T-helper 1 cell treated with Interleukin-12 subunit alpha and Interleukin-12 subunit beta and Interleukin-4 antibody, amounts not matched to agents 30 μg/mL and 1 μg/mL, for 36 hours (primary cell): Measurements from ENCODE around the gene TTLL10.

Experiments used
- H3K27ac Mint-ChIP-seq: one replicate; pipeline ENCODE4 v1.8.0; 2021; ENCODE audit warnings: mild to moderate bottlenecking, mixed read lengths
- H3K27me3 Mint-ChIP-seq: one replicate; pipeline ENCODE4 v1.8.0; 2021; ENCODE audit warnings: low read depth, mixed read lengths
- H3K36me3 Mint-ChIP-seq: one replicate; pipeline ENCODE4 v1.8.0; 2021; ENCODE audit warnings: low read depth, mixed read lengths
- H3K4me1 Mint-ChIP-seq: one replicate; pipeline ENCODE4 v1.8.0; 2021; ENCODE audit warnings: low read depth, mixed read lengths
- H3K4me3 Mint-ChIP-seq: one replicate; pipeline ENCODE4 v1.8.0; 2021; ENCODE audit warnings: mild to moderate bottlenecking, moderate library complexity, mixed read lengths
- H3K9me3 Mint-ChIP-seq: one replicate; pipeline ENCODE4 v1.8.0; 2021; ENCODE audit warnings: mixed read lengths

TTLL10 gene

GRCh38 chr1:1196431-1197187 is 22.9 kb downstream of the TTLL10 start:
- peak overlapping the region; percentile 24 for H3K27ac Mint-ChIP-seq
- H3K4me3 Mint-ChIP-seq = no peak overlapping the region
- H3K36me3 Mint-ChIP-seq = peaks cover 22% of the 10 kb centered on the region

DNA sequence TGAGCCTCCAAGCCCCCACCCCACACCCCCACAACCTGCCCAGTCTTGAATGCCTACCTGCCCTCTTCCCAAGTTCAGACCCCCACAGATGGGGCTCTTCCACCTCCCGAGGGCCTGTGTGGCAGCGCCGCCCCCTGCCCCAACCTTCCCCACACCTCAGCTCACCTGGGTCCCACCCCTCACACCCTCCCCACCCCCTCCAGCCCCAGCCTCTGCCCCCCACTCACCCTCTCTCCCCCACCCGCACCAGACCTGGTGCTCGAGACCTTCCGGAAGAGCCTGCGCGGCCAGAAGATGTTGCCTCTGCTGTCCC is 23.5 kb downstream of the TTLL10 start:
- Mint-ChIP-seq H3K27me3 (peaks cover 8% of the 10 kb centered on the region), H3K4me3 (no peak overlapping the region), H3K9me3 (peaks cover 17% of the 10 kb centered on the region), H3K4me1 (peaks cover 6% of the 10 kb centered on the region), H3K36me3 (peaks cover 18% of the 10 kb centered on the region), H3K27ac (no peak overlapping the region)

More at GRCh38 chr1:1196431-1197187, 22.9 kb downstream of the TTLL10 start:
- Mint-ChIP-seq H3K9me3 (peaks cover 23% of the 10 kb centered on the region), H3K27me3 (peaks cover 13% of the 10 kb centered on the region), H3K4me1 (peaks cover 6% of the 10 kb centered on the region)

GRCh38 chr1:1197551-1198422 is 24.1 kb downstream of the TTLL10 start:
- Mint-ChIP-seq H3K4me1 (peaks cover 6% of the 10 kb centered on the region), H3K36me3 (peaks cover 17% of the 10 kb centered on the region), H3K4me3 (no peak overlapping the region), H3K27me3 (peaks cover 7% of the 10 kb centered on the region), H3K9me3 (peaks cover 15% of the 10 kb centered on the region), H3K27ac (no peak overlapping the region)

DNA sequence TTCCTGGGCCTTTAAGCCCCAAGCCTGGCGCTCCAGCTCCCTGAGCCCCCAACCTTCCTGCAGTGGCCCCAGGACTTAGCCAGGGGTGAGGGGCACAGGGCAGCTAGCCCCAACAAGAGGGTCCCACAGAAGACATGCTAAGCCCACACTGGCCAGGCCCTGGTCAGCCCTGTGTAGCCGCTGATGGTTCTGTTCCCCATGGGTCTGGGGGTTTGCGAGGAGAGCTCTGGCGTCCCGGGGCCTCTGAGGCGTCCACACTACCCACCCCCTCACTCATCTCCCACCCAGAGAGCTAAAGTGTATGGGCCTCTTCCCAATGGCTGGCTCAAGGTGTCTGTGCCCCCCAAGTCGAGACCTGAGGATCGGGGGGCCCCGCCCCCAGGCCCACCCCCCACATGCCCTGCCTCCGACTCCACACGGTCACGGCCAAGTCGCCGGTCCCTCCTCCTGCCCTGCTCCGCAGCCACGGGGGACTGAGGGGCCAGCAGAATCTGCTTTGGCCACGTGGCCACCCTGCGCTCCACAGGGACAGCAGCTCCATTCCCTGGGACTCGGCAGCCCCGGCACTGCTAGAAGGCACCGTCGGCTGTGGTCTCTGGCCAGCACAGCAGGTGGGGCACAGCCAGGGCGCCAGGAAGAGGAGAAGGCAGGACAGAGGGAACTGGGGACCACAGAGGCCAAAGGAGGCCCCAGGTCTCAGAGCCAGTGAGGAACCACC is 24.9 kb downstream of the TTLL10 start:
- Mint-ChIP-seq H3K36me3 (peaks cover 17% of the 10 kb centered on the region), H3K4me1 (peaks cover 6% of the 10 kb centered on the region), H3K27ac (no peak overlapping the region), H3K27me3 (peaks cover 7% of the 10 kb centered on the region), H3K4me3 (no peak overlapping the region), H3K9me3 (peaks cover 15% of the 10 kb centered on the region)

DNA sequence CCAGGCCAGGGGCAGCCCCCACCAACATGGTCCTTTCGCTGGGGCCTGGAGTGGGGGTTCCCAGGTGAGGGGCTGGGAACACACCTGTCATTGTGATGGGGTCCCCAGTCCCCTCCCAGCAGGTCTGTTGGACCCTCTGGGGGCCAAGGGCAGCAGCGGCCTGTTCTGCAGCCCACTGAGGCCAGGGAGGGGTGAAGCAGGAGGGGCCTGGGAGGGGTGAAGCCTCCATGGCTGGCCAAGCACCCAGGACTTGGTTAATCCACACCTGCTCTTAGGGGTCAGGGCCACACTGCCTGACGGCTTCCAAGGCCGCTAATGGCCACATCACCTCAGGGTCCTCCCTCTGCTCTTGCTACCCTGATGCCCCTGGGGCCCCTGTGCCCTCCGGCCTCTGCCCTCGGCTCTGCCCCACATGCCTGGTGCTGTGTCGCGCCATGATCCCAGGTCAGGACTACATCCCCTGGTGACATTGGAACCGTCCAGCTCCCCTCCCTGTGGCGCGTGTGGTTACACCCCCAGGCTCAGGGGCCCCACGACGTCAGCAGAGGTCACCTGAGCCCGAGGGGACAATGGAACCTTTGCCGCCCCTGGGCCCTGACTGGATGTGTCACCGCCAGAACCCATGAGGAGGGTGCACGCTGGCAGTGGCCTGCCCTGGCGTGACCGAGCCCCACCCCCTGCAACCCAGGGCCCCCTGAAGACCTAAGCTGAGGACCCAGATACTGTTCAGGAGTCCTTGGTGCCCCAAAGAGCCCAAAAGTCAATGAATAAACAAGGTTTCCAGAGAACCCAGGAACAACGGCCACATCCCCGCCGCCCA is 25.7 kb downstream of the TTLL10 start:
- Mint-ChIP-seq H3K4me1 (peaks cover 6% of the 10 kb centered on the region), H3K9me3 (peaks cover 12% of the 10 kb centered on the region), H3K36me3 (peaks cover 14% of the 10 kb centered on the region), H3K27me3 (peaks cover 4% of the 10 kb centered on the region), H3K4me3 (peak overlapping the region; percentile 56), H3K27ac (peak overlapping the region; percentile 74)

DNA sequence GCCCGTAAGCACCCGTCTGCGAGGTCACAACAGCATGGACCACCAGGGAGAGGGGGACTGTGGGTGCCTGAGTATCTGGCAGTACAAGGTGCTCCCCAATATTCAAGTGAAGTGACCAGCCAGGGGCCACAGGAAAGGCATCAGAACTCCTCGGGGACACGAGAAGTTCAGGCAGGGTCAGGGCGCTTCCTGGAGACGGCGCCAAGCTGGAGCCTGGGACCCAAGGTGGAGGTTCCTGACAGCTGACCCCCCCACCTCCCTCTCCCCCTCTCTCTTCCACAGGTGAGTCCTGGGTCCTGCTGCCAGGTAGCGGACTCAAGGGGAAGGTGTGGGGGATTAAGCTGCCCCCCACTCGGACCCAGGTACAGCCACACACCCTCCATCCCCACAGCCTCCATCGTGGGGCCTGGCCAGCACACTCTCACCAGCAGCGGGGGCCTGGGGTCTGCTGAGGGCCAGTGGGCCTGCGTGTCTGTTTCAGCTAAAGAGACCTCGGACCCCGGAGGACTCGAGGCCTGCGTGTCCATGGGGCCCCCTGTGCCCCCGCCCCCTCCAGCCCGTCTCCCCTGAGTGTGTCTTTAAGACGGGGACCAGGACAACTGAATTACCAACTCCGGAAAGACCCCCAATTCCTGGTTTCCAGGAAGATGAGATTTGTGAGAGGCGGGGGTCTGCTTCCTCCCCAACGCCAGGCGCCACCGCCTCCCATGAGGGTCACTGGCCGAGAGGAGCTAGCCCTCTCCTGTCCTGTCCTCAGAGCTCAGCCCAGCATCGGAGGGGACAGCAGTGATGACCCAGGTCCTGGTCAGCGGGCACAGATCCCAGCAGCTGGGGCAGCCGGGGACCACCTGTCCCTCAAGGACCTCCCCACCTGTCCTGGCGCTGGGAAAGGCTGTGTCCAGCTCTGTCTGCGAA is 26.5 kb downstream of the TTLL10 start:
- Mint-ChIP-seq H3K4me3 (peak overlapping the region; percentile 57), H3K4me1 (peaks cover 6% of the 10 kb centered on the region), H3K9me3 (peaks cover 3% of the 10 kb centered on the region), H3K27ac (peak overlapping the region; percentile 74), H3K27me3 (no peaks in the 10 kb centered on the region), H3K36me3 (peaks cover 8% of the 10 kb centered on the region)

DNA sequence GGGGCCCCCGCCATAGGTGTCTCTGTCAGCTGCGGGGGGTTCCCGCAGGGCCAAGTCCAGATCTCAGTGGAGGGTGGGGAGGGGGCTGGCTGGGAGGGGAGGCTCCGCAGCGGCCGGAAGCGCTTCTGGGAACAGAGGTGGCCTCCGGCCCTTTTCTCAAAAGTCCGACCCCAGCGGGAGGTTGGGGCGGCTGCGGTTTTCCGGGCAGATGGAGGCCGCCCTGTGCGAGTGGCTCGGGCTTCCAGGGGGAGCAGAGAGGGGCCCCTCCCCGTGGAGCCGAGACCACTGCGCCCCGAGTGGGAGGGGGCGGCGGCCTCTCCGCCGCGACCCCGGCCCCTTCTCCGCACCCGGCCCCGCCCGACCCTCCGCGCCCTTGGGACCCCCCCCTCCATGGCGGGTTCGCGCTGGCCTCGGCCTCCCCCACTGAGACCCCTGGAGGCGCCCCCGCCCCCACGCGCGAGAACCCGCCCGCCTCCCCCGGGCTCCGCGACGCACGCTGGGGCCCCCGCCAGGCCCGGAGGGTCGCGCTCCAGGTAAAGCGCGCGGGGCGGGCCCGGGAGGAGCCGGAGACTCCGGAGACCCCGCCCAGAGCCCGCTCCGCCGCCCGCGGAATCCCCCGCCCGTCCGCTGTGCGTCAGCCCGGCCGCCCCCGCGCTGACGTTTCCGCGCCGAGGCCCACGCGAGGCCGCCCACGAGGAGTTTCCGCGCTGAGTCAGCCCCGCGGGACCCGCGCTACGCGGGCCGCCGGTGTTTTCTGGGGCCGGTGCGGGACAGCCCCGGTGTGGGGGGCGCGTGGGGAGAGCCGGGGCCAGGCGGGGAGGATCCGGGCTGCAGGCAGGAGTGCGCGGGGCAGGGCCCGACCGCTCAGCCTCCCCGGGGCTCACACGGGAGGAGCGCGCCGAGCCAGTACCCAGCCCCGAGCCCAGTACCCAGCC is 27.5 kb downstream of the TTLL10 start:
- peaks cover 6% of the 10 kb centered on the region for H3K4me1 Mint-ChIP-seq

DNA sequence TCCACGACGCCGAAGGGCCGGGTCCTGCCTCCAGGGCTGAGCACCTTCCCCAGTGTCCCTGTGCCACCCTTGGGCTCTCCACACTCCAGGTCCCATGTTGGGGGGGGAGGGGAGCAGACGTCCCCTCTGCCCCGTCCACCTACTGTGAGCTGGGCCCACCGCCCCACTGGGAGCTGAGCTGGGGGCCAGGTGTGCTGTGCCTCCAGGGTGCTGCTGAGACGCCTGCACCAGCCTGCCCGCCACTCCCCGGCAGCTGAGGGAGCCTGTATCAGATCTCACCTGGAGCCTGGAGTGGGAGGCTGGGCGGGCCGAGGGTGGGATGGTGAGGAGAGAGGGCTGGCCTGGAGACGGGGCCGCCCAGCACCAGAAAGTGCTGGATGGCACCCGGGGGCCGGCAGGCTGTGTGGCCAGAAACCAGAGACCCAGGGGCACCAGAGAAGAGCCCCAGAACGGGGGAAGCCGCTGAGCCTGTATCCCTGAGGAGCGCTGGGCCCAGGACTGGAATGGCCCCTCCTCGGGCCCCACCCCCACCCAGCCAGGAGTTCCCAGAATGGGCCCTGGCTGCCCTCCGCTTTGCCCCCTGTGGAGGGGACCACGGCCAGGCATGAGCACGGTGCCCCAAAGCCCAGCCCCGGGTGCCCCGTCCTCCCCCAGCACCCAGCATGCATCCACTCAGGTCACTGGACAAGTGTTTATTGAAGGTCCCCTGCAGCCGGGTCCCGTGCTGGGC is 29.3 kb downstream of the TTLL10 start:
- Mint-ChIP-seq H3K4me1 (peaks cover 11% of the 10 kb centered on the region), H3K36me3 (peaks cover 2% of the 10 kb centered on the region), H3K27ac (no peak overlapping the region), H3K9me3 (no peaks in the 10 kb centered on the region), H3K27me3 (no peaks in the 10 kb centered on the region), H3K4me3 (no peak overlapping the region)

More for the DNA sequence above, 27.5 kb downstream of the TTLL10 start:
- H3K4me3 Mint-ChIP-seq = no peak overlapping the region
- H3K27me3 Mint-ChIP-seq = no peaks in the 10 kb centered on the region
- no peaks in the 10 kb centered on the region for H3K9me3 Mint-ChIP-seq
- H3K36me3 Mint-ChIP-seq = peaks cover 7% of the 10 kb centered on the region
- peak overlapping the region; percentile 74 for H3K27ac Mint-ChIP-seq

- peaks cover 17% of the 10 kb centered on the region for H3K4me1 Mint-ChIP-seq
- H3K36me3 Mint-ChIP-seq = peaks cover 2% of the 10 kb centered on the region
- no peaks in the 10 kb centered on the region for H3K27me3 Mint-ChIP-seq
- no peak overlapping the region for H3K4me3 Mint-ChIP-seq
- H3K27ac Mint-ChIP-seq = no peak overlapping the region
- no peaks in the 10 kb centered on the region for H3K9me3 Mint-ChIP-seq
Observed at GRCh38 chr1:1203561-1204424, 30.1 kb downstream of the TTLL10 start.

- Mint-ChIP-seq H3K27me3 (no peaks in the 10 kb centered on the region), H3K36me3 (peaks cover 4% of the 10 kb centered on the region), H3K27ac (peak overlapping the region; percentile 26), H3K9me3 (no peaks in the 10 kb centered on the region), H3K4me1 (peaks cover 19% of the 10 kb centered on the region), H3K4me3 (peak overlapping the region; percentile 74)
Observed at GRCh38 chr1:1204425-1204920, 30.8 kb downstream of the TTLL10 start.
